HG02973 (cell line): ENCODE results near the gene ZC3HAV1.
"Not testable (repeated sequence)": the region's sequence is repeated elsewhere in the genome, so short reads cannot be mapped to it uniquely, and the experiment has no call there.

Source experiments
- ATAC-seq: cut with Tn5 transposase; IDR thresholded peaks from one replicate; pipeline ENCODE4 v1.9.1; 2021; ENCODE audit warnings: moderate library complexity; ENCODE audit not compliant: unreplicated experiment

ZC3HAV1 gene

DNA sequence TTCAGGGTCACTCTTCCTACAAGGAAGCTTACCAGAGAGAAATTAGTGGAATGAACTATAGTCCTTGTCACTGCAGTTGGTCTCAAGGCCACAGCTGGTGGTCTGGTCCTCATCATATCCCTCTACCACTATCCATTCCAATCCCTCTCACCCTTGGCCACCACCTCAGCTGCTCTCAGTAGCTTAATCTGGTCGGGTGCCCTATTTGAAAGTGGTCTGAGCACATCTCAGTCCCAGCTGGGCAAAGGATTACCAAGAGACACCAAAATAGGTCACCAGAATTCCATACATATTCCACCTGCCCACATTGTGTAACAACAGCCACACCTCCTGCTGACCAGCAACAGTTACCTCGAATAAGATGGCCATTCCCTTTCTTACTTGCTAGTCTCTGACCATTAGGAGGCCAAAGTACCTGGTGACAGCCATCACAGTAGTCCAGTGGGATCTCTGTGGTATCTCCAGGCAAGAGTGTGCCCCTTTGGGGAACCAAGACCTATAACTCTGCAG lies 3.3 kb upstream of the ZC3HAV1 start:
- ATAC-seq: no peak

DNA sequence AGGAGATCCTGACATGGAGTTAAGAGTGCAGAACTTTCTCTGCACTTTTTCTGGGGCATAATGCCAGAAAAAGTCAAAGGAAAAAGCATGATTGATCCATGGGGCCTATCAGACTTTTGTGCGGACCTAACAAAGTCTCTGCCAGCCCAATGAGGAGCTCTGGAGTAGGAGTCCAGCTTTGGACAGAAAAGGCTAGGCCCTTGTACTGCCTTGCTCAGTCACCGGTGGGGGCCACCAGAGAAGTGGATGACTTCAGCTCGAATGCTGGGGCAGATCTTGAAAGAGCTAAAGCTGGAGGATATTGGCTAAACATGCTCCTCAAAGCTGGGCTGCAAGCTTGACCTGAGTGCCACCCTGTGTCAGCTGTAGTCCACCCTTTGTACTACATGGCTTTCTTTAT lies 2.8 kb upstream of the ZC3HAV1 start:
- ATAC-seq: no peak

DNA sequence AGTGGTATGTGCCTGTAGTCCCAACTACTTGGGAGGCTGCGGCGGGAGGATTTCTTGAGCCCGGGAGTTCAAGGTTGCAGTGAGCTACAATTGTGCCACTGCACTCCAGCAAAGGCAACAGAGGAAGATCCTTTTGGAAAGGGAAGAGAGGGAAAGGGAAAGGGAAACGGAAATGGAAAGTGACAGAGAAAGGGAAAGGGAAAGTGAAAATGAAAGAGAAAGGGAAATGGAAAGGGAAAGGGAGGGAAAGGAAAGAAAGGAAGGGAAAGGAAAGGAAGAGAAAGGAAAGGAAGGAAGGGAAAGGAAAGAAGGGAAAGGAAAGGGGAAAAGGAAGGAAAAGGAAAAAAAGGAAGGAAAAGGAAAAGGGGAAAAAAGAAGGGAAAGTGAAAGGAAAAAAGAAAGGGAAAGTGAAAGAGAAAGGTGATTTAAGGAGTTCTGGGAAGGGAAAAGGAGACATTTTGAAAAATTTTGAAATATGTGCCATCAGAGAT lies 2.3 kb upstream of the ZC3HAV1 start:
- no peak for ATAC-seq

DNA sequence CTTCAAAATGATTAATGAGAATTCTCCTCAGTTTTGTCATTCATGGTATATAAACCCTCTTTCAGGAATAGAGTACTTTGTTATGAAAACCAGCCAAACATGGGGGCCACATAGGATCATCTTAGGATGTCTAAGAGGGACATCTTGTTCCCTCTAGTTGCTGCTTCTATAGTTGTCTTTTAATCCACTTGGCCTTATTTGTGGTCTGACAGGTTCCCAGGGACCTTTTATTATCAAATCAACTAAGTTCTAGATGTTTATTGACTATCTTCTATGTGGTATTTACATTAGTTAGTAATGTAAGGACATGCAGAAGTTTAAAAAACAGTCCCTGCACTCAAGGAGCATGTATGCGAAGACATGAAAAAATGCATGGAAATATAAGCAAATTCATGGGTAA lies 1.6 kb upstream of the ZC3HAV1 start:
- no peak for ATAC-seq

DNA sequence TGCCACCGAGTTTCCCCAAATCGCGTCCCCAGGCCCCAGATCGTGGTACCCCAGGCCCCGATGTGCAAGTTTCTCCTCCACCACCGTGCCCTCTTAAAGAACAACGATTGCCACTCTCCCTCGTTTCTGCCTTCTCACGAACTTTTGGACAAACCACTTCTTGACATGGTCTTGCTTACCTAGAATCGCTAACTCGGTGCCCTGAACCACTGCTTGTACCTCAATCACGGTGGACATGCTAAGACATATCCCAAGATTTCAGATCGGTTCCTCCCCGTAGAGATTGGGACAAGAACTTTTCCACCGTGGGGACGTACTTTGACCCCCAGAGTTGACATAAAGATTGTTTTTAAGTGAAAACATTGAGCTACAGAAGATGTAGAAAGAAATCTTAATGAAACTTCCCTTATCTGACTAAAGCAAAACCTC lies 477 bp upstream of the ZC3HAV1 start:
- no peak for ATAC-seq

DNA sequence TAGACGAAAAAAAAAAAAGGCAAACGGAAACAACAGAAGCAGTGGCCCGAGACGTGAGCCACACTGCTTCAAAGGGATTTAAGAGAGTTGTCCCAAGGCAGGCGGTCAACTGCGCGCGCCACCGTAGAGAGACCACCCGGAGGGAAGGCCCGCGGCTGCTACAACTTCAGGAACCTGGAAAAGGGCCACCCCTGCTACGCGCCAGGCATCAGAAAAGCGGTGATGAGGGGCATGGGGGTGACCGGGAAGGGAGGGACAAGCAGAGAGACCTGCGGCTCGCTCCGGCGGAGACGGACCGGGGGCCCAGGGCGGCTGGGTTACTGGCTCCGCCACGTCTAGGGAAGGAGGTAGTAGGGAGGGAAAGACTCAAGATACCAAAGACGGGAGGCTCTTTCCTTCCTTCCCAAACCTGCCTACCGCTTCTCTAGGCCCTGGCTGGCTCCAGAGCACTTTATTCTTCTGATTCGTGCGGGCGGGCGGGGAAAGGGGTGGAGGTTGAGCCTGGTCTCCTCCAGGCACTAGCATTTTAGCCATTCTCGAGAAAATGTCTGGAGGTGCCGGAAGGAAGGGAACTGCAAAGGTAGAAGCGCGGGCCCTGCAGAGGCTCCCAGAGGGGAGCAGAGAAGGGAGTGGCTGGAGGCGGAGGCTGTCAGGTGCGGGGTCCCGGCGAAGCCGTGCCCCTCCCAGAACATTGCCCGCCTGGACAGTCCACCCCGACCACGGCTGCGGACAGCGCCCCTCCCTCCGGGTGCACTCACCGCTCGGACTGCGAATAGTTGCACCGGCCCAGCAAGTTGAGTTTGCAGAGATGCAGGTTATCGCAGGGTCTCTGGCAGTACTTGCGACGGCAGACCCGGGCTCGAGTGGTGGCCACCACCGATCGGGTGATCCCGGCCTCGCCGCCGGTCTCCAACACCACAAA lies 993 bp downstream of the ZC3HAV1 start:
- peak; percentile 5 for ATAC-seq

DNA sequence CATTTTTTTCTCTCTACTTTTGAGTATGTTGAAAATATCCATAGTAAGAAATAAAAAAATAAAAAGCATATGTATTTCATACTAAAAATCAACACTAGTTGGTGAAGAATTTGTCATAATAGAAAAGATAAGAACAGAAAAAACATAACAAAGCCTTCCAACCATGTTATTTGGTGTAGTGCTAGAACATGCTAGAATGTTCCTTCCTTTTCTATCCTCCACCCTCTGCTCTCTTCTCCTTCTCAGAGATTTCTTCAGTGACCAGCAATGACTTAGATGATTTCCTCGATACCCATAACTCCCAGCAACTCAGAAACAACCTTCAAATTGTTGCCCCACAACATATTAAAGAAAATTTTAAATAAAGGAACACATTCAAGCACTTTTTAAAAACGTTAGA lies 2.6 kb downstream of the ZC3HAV1 start:
- no peak for ATAC-seq

DNA sequence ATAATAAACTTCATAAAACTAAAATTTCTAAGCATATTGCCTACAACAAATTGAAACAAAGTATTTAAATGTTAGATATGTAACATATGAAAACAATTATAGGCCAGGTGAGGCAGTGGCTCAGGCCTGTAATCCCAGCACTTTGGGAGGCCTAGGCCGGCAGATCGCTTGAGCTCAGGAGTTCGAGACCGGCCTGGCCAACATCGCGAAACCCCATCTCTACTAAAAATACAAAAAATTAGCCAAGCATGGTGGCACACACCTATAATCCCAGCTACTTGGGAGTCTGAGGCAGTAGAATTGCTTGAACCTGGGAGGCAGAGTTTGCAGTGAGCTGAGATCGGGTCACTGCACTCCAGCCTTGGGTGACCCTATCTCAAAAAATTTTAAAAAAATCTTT lies 3.3 kb downstream of the ZC3HAV1 start:
- not testable (repeated sequence) for ATAC-seq

DNA sequence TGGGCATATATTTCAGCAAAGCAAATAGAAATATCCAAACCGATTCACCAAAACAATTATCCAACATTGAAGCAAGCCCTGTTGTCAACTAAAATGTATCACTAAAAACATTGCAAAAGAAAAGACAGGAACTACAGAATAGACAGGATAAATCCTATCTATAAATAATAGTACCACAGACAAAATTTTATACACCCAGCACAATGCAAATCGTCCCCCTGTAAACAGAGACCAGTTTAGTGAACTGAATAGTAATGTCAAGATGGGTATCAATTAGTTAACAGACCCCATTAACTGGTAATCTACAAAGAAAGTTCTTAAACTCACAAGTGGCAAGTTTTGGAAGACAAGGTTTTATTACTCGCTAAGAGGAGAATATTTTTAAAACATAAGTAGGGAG lies 4.0 kb downstream of the ZC3HAV1 start:
- ATAC-seq: no peak

DNA sequence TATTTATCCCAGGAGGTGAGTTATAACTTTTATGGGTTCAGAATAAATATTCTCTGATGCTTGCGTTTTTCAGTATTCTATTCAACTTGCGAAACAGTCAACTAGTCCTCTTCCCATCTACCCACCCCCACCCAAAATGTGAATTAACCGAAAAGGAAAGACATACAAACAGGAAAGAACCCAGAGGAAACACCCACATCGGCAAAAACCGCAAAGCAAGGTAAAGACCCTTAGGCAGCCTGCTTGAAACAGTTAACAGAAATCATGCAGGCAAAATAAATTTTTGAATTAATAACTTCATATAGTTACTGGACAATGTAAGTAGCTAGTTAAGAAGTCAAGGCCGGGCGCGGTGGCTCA lies 5.4 kb downstream of the ZC3HAV1 start:
- ATAC-seq: no peak

DNA sequence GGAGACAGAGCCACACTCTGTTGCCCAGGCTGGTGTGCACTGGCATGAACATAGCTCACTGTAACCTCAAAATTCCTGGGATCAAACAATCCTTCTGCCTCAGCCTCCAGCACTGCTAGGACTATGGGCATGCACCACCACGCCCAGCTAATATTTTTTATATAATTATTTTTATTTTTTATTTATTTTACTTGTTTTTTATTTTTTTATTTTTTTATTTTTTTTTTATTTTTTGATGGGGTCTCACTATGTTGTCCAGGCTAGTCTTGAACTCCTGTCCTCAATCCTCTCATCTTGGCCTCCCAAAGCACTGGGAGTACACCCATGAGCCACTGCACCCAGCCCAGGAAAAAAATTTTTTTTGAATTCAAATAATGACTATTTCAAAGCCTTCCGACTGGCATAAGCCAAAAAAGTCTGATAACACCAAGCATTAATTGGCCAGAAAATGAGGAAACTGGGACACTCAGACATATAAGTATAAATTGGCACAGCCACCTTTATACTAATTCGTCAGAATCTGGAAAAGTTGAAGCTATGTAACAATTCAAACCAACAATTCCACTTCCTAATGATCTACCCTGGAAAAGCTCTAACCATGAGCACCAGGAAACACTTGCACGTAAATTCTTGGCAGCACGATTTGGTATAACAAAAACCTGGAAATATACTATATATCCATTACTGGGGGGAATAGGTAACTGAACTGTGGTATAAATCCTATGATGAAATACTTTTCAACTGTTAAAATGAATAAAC lies 6.3 kb downstream of the ZC3HAV1 start:
- no peak for ATAC-seq

DNA sequence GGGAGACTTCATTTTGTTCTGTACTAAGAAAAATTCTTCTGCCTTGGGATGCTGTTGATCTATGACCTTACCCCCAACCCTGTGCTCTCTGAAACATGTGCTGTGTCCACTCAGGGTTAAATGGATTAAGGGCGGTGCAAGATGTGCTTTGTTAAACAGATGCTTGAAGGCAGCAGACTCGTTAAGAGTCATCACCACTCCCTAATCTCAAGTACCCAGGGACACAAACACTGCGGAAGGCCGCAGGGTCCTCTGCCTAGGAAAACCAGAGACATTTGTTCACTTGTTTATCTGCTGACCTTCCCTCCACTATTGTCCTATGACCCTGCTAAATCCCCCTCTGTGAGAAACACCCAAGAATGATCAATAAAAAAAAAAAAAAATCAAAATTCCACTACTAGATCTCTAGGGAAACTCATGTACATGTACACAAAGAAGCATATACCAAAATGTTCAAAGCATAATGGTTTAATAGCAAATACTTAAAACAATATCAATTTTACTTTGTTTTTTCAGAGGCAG lies 7.8 kb downstream of the ZC3HAV1 start:
- ATAC-seq: not testable (repeated sequence)

DNA sequence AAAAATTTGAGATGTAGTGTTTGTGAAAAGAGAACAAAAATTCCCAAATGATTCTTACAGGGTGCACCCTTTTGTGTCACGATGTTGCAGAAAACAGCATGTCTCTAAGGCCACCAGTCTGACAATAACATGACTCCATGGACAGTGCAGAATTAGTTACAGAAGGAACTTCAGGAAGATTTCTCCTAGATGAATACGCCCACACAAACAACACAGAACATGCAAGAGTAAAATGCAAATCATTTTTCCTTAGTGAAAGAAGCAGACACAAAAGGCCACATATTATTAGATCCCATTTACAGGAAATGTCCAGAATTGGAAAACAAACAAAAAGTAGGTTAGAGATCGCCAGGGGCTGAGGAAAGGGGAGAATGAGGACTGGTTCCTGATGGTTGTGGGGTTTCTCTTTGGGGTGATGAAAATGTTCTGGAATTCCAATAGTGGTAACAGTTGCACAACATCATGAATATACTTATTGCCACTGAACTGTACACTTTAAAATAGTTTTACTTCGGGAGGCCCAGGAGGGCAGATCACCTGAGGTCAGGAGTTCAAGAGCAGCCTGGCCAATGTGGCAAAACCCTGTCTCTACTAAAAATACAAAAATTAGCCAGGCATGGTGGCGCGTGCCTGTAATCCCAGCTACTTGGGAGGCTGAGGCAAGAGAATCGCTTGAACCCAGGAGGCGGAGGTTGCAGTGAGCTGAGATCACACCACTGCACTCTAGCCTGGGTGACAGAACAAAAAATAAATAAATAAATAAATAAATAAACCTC lies 10.2 kb downstream of the ZC3HAV1 start:
- ATAC-seq: no peak

DNA sequence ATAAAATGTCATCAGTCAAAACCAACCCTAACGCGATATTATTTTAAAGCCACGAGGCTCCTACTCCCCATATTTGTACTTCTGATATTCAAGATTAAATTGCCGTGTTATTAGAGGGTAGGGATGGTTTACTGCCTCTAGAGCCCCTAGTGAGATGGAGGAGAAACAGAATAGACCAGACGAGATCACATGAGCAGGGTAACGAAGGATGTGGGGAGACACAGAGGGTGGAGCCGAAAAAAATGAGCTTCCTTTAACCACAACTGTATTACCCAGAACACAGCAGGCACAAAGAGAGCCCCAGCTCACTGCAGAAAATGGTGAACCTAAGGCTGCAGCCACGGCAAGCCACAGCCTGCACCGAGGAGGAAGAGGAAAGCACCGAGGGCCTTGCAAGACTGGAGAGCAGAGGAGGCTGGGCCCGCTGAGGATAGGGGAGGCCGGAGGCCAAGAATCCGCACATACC lies 14.3 kb downstream of the ZC3HAV1 start:
- peak; percentile 99 for ATAC-seq

DNA sequence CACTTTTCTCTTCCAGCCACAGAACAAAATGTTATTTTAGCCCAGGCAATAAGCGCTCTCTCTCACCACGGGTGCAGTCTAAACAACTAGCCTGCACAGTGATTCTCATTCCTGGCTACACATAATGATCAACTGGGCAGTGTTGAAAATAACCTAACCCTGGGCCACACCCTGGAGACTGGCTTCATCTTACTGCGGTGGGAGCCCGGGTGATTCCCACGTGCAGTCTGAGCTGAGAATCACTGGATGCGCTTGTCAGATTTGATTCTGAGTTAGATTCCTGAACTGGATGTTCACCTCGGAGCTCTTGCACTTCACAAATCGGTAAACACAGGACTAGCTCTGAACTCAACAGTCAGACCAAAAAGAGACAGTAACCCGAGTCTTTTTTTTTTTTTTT lies 14.9 kb downstream of the ZC3HAV1 start:
- no peak for ATAC-seq

DNA sequence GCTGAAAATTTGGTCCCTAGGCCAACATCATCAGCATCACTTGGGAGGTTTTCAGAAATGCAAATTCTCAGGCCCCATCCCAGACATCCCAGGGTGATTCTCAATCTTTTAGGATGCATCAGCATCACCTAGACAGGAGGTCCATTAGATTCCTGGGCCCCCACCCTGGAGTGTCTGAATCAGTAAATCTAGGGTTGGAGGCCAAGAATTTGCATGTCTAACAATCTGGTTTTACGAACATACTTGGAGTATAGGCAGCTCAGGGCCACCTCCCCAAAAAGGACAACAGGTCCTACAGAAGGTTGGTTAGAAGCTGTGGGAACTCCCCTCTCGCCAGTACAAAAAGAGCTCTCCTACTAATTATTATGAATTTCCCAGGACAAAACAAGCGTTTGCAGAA lies 15.5 kb downstream of the ZC3HAV1 start:
- ATAC-seq: no peak

DNA sequence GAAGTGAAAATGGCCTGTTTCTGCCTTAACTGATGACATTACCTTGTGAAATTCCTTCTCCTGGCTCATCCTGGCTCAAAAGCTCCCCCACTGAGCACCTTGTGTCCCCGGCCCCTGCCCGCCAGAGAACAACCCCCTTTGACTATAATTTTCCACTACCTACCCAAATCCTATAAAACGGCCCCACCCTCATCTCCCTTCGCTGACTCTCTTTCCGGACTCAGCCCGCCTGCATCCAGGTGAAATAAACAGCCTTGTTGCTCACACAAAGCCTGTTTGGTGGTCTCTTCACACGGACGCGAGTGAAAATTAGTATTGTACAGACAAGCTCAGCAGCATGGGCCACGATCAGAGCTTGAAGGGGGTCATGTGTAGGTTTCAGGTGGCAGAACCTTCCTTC lies 16.0 kb downstream of the ZC3HAV1 start:
- ATAC-seq: not testable (repeated sequence)

DNA sequence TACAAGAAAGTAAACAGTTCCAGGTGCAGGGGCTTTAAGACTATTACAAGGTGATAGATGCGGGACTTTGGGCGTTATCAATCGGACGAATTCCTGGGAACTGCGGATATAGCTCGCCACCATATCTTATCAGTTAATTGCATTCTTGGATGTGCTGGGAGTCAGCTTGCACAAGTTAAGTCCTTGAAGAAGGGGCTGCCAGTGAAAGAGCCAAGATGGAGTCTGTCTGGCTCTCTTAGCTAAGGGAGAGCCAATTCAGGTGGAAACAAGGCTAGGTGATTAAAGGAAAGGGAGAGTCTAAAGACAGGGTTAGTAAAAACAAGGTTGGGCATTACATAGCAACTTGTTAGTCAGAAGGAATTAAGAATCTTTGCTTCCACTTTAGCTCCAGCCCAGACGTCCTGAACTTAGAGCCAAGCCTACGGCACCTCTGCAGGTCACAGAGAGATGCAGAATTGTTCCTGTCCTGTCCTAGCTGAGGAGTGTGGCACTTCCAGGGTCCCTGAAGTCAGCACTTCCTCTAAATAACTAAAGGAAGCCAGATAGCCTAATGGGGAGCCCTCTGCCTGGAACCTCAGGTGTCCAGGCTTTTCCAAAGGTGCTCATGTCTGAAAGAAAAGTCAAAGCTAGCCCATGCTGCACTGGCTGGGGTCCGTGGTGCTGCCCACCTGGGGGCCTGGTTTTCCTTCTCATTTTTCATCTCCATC lies 17.3 kb downstream of the ZC3HAV1 start:
- ATAC-seq: no peak

DNA sequence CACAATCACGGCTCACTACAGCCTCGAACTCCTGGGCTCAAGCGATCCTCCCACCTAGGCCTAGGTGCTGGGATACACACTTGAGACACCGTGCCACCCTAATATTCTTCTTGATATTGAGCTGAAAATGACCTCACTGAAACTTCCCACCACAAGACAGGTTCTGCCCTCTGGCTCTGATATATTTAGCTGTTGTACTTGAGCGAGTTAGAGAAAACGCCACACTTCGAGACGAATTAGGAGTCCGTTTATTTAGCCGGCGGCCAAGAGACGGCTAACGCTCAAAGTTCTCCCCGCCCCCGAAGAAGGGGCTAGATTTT lies 17.9 kb downstream of the ZC3HAV1 start:
- ATAC-seq: no peak

DNA sequence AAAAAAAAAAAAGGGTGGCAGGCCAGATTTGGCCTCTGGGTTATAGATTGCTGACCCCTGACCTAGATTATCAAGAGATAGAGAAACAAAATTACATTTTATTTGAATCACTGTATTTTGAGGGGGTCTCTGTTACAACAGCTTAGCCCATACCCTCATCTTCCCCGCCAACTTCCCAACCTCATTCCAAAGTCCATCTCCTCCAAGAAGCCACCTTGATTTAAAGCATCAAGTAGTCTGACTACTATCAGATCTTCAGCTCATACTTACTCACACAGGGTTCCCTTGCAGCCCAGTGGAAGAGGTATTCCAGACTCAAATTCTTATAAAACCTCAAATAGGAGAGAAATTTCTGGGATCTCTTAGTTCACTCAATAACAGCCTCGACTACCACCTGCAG lies 20.4 kb downstream of the ZC3HAV1 start:
- ATAC-seq: no peak
